ENCODE data around the gene RBM10. TPM values are rescaled to one million over a fixed set of nuclear protein-coding genes. Genes with fewer than 3 reads are reported as not detected.

RBM10 gene
- total RNA-seq, 4 donors from 2014 or later, result 27.3 to 46.2 (median 33.7) TPM

DNA sequence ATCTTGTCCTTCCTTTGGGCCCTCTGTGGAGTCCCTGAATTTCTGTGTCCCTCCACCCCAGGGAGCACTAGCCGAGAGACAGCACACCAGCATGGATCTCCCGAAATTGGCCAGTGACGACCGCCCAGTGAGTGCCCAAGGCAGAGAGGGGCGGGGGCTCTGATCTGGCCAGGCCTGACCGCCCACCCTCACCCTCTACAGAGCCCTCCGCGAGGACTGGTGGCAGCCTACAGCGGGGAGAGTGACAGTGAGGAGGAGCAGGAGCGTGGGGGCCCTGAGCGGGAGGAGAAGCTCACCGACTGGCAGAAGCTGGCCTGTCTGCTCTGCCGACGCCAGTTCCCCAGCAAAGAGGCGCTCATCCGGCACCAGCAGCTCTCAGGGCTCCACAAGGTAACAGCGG is 40.2 kb downstream of the RBM10 start:
- Histone ChIP-seq H3K36me3 (peaks cover 0 to 65% (median 0%) of the 10 kb centered on the region in 3 donors), H3K9me3 (no peaks in the 10 kb centered on the region), H3K27me3 (peaks cover 0 to 15% of the 10 kb centered on the region in 2 donors), H3K4me3 (no peak overlapping the region), H3K4me1 (peaks cover 0 to 3% (median 0%) of the 10 kb centered on the region in 4 donors), H3K27ac (no peak overlapping the region)
- 80 to 83% methylated on average over 1 to 12 of the region's 17 CpGs for WGBS, 2 donors
- no peak for DNase-seq (ENCODE audit: low spot score in 2 of 2)
- TF ChIP-seq POLR2A (IDR thresholded peaks at IDR 0.05), result no peak
- TF ChIP-seq, protein P1, sequence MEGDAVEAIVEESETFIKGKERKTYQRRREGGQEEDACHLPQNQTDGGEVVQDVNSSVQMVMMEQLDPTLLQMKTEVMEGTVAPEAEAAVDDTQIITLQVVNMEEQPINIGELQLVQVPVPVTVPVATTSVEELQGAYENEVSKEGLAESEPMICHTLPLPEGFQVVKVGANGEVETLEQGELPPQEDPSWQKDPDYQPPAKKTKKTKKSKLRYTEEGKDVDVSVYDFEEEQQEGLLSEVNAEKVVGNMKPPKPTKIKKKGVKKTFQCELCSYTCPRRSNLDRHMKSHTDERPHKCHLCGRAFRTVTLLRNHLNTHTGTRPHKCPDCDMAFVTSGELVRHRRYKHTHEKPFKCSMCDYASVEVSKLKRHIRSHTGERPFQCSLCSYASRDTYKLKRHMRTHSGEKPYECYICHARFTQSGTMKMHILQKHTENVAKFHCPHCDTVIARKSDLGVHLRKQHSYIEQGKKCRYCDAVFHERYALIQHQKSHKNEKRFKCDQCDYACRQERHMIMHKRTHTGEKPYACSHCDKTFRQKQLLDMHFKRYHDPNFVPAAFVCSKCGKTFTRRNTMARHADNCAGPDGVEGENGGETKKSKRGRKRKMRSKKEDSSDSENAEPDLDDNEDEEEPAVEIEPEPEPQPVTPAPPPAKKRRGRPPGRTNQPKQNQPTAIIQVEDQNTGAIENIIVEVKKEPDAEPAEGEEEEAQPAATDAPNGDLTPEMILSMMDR (IDR thresholded peaks at IDR 0.05), result no peak
- TF ChIP-seq EP300 (IDR thresholded peaks at IDR 0.05), result no peak

DNA sequence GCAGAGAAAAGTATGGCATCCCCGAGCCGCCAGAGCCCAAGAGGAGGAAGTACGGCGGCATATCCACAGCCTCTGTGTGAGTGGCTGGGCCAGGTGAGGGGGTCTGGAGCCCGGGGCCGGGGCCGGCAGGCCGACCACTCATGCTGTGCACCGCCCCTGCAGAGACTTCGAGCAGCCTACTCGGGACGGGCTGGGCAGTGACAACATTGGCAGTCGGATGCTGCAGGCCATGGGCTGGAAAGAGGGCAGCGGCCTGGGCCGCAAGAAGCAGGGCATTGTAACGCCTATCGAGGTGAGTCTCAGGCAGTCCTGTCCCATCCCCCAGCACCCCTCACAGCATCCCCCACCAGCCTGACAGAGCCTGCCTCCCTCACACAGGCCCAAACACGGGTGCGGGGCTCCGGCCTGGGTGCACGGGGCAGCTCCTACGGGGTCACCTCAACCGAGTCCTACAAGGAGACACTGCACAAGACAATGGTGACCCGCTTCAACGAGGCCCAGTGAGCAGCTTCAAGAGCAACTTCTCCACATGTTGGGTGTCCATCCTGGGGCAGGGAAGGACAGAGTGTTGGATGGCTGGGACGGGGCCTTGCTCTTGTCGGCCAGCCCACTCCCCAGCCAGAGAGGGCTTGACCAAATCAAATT is 41.2 kb downstream of the RBM10 start:
- Histone ChIP-seq H3K27me3 (peaks cover 0 to 18% of the 10 kb centered on the region in 2 donors), H3K4me1 (peaks cover 0 to 7% (median 0%) of the 10 kb centered on the region in 4 donors), H3K36me3 (peaks cover 0 to 55% (median 0%) of the 10 kb centered on the region in 3 donors), H3K27ac (no peak overlapping the region), H3K4me3 (no peak overlapping the region), H3K9me3 (no peaks in the 10 kb centered on the region)
- DNase-seq (ENCODE audit: low spot score in 2 of 2), result no peak
- WGBS, 2 donors, result 92 to 93% methylated on average over 10 to 27 of the region's 27 CpGs
- TF ChIP-seq, protein P1 (IDR thresholded peaks at IDR 0.05), result no peak
- TF ChIP-seq EP300 (IDR thresholded peaks at IDR 0.05) (no peak), POLR2A (IDR thresholded peaks at IDR 0.05) (no peak)

DNA sequence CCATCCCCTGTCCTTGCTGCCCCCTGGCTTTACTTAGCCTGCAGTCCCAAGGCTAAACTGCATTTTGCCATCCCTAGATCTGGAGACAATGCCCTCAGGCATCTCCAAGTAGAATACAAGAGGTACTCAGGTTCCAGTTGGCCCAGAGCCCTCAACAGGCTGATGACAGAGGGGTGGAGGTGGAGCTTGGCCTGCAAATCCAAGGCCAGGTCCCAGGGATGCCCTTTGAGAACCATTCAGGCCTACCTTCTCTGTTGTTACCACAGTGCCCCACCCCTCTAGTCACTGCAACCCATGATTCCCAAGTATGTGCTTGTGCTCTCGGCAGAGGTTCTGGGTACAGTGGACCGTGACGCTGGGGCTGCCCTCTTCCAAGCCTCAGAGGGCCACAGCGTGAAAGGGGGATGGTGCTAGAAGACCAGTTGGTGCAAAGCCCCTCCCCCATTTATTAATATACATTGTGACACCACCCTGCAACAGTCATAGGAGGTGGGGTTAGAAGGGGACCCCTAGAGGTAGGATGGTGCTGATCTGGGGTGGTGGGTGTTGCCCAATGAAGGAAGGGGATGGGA is 42.2 kb downstream of the RBM10 start:
- peaks cover 0 to 11% (median 0%) of the 10 kb centered on the region in 4 donors for H3K4me1 ChIP-seq
- TF ChIP-seq POLR2A (IDR thresholded peaks at IDR 0.05) (no peak), EP300 (IDR thresholded peaks at IDR 0.05) (no peak)
- TF ChIP-seq, protein P1 (IDR thresholded peaks at IDR 0.05), result no peak

DNA sequence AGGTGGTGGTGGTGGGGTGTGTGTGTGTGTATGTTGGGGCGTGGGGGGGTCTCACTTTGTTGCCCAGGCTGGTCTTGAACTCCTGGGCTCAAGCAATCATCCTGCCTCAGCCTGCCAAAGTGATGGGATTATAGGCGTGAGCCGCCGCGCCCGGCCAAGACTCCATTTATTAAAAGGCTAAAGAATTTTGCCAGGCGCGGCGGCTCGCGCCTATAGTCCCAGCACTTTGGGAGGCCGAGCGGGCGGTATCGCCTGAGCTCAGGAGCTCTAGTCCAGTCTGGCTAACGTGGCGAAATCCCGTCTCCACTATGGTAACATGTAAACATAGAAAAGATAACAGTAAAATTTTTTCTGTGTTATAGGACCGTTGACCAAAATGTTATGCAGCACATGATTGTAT is 44.9 kb downstream of the RBM10 start:
- no peak for TF ChIP-seq POLR2A (IDR thresholded peaks at IDR 0.05)
- TF ChIP-seq, protein P1 (IDR thresholded peaks at IDR 0.05), result no peak
- TF ChIP-seq EP300 (IDR thresholded peaks at IDR 0.05), result no peak

More for the DNA sequence above, 42.2 kb downstream of the RBM10 start:
- DNase-seq (ENCODE audit: low spot score in 2 of 2), result no peak
- WGBS, 2 donors, result 72 to 84% methylated on average over 4 of the region's 4 CpGs
- Histone ChIP-seq H3K36me3 (peaks cover 0 to 45% (median 0%) of the 10 kb centered on the region in 3 donors), H3K4me3 (no peak overlapping the region), H3K27me3 (peaks cover 0 to 18% of the 10 kb centered on the region in 2 donors), H3K27ac (no peak overlapping the region), H3K9me3 (no peaks in the 10 kb centered on the region)

More for the DNA sequence above, 44.9 kb downstream of the RBM10 start:
- Histone ChIP-seq H3K9me3 (no peaks in the 10 kb centered on the region), H3K4me1 (peaks cover 0 to 24% (median 4%) of the 10 kb centered on the region in 4 donors), H3K27ac (no peak overlapping the region), H3K27me3 (peaks cover 0 to 12% of the 10 kb centered on the region in 2 donors), H3K36me3 (peaks cover 0 to 25% (median 0%) of the 10 kb centered on the region in 3 donors), H3K4me3 (no peak overlapping the region)
- DNase-seq (ENCODE audit: low spot score in 2 of 2), result no peak
- 73 to 78% methylated on average over 15 to 19 of the region's 19 CpGs for whole genome bisulfite sequencing, 2 donors
